A673 (cell line): ENCODE measurements around the gene EMP2. TPM values are rescaled to one million over a fixed set of nuclear protein-coding genes. Genes with fewer than 3 reads are reported as not detected.

Experiments
- BruUV-seq: library from RNA; stranded (reverse); fragments of 400-500 nt; replicated peaks from 2 replicates; lab custom pipeline; 2021; lab: Mats Ljungman, UMichigan
- CTCF ChIA-PET: fragments of 300-600 bp; sonication (Branson Sonifier 250); formaldehyde crosslinking; loops from one replicate; lab custom pipeline; 2022; ENCODE audit warnings: antibody characterized with exemption; lab: Charles Lee
- POLR2A ChIA-PET: fragments of 300-600 bp; sonication (Branson Sonifier 250); formaldehyde crosslinking; loops from one replicate; lab custom pipeline; 2022; ENCODE audit warnings: antibody characterized with exemption; ENCODE audit not compliant: low non-redundant PET; lab: Charles Lee
- DNase-seq: peaks from one replicate; pipeline ENCODE4 v3.0.0-alpha.2; 2015; ENCODE audit warnings: low spot score
- H3K27ac ChIP-seq: fragments of 200-600 bp; sonication (generic); 2 replicates; pipeline ENCODE4 v1.5.1; 2016; ENCODE audit warnings: mixed run types, low read depth, mild to moderate bottlenecking, mixed read lengths, antibody characterized with exemption, low read length; ENCODE audit not compliant: poor library complexity, severe bottlenecking
- H3K27me3 ChIP-seq: fragments of 200-600 bp; sonication (generic); replicated peaks from 2 replicates; pipeline ENCODE4 v1.6.1; 2017; ENCODE audit warnings: mixed run types, low read depth, mild to moderate bottlenecking, mixed read lengths, antibody characterized with exemption, low read length; ENCODE audit not compliant: insufficient read depth, poor library complexity
- H3K36me3 ChIP-seq: fragments of 200-600 bp; sonication (generic); 2 replicates; pipeline ENCODE4 v1.6.1; 2016; ENCODE audit warnings: mixed run types, mild to moderate bottlenecking, mixed read lengths, antibody characterized with exemption, low read length; ENCODE audit not compliant: insufficient read depth, poor library complexity, severe bottlenecking
- H3K4me1 ChIP-seq: fragments of 200-600 bp; sonication (generic); 2 replicates; pipeline ENCODE4 v1.6.1; 2017; ENCODE audit warnings: mixed run types, mild to moderate bottlenecking, mixed read lengths, antibody characterized with exemption, low read length; ENCODE audit not compliant: insufficient read depth, poor library complexity, severe bottlenecking
- H3K4me3 ChIP-seq: fragments of 200-600 bp; sonication (generic); 2 replicates; pipeline ENCODE4 v1.5.1; 2016; ENCODE audit warnings: low read depth, mixed run types, mild to moderate bottlenecking, mixed read lengths, low read length; ENCODE audit not compliant: poor library complexity, severe bottlenecking
- H3K9me3 ChIP-seq: fragments of 200-600 bp; sonication (generic); 2 replicates; pipeline ENCODE4 v1.6.1; 2016; ENCODE audit warnings: mixed run types, low read depth, mild to moderate bottlenecking, mixed read lengths, antibody characterized with exemption, low read length; ENCODE audit not compliant: poor library complexity, severe bottlenecking
- CTCF ChIP-seq: fragments of 300-800, 200-600 bp; sonication (generic); conservative IDR thresholded peaks from 2 replicates; pipeline ENCODE4 v1.5.1; 2017; ENCODE audit warnings: low read depth, mild to moderate bottlenecking, antibody characterized with exemption, low read length, moderate library complexity, mixed read lengths
- EZH2 ChIP-seq: fragments of 200-600 bp; sonication (generic); IDR thresholded peaks from 2 replicates; pipeline ENCODE4 v1.6.1; 2017; ENCODE audit warnings: borderline replicate concordance, low read depth, mild to moderate bottlenecking, mixed read lengths, antibody characterized with exemption, low read length; ENCODE audit not compliant: poor library complexity, severe bottlenecking
- intact Hi-C: fragments of 100-400 bp; cut with micrococcal nuclease; formaldehyde crosslinking; loops from one replicate; pipeline ENCODE4 v1.10.0; 2022; ENCODE audit not compliant: unreplicated experiment
- total RNA-seq: library from RNA; stranded (reverse); gene quantifications from 2 replicates; pipeline ENCODE4 v1.2.3, GENCODE V29; 2021

EMP2 gene
- total RNA-seq, 1 experiment from 2014 or later: 12.9 TPM

- BruUV-seq: no TSS peak
- POLR2A ChIA-PET: no interaction called here
- Histone ChIP-seq H3K27ac (no peak overlapping the region), H3K27me3 (no peaks in the 10 kb centered on the region), H3K4me1 (peaks cover 5% of the 10 kb centered on the region), H3K4me3 (no peak overlapping the region), H3K36me3 (no peaks in the 10 kb centered on the region), H3K9me3 (no peaks in the 10 kb centered on the region)
- no peak for DNase-seq
- intact Hi-C loops: no loop called here
- CTCF ChIA-PET: no interaction called here
- TF ChIP-seq EZH2 (no peak), CTCF (no peak)
These were observed 31.5 kb upstream of the EMP2 start for GRCh38 chr16:10611825-10612342.

- Histone ChIP-seq H3K36me3 (no peaks in the 10 kb centered on the region), H3K27ac (no peak overlapping the region), H3K4me3 (no peak overlapping the region), H3K4me1 (no peaks in the 10 kb centered on the region), H3K27me3 (no peaks in the 10 kb centered on the region), H3K9me3 (no peaks in the 10 kb centered on the region)
- intact Hi-C loops: no loop called here
- ChIA-PET POLR2A (no interaction called here), CTCF (no interaction called here)
- TF ChIP-seq EZH2: no peak
- TF ChIP-seq CTCF: no peak
- BruUV-seq: no TSS peak
- DNase-seq: no peak
These were observed 30.2 kb upstream of the EMP2 start for GRCh38 chr16:10610499-10611184.

- H3K9me3 ChIP-seq: no peaks in the 10 kb centered on the region
- intact Hi-C loops: no loop called here
- TF ChIP-seq CTCF (no peak), EZH2 (no peak)
- BruUV-seq: no TSS peak
- CTCF ChIA-PET: no interaction called here
- no peaks in the 10 kb centered on the region for H3K4me1 ChIP-seq
- no peak overlapping the region for H3K4me3 ChIP-seq
- H3K27me3 ChIP-seq: no peaks in the 10 kb centered on the region
- no peak for DNase-seq
- no peaks in the 10 kb centered on the region for H3K36me3 ChIP-seq
- no peak overlapping the region for H3K27ac ChIP-seq
- POLR2A ChIA-PET: interaction anchor here (0.6 kb wide), 1 partner anchor 100 kb away, joined by 3 read pairs; no protein-coding TSS in a partner anchor
These were observed 29.0 kb upstream of the EMP2 start for GRCh38 chr16:10609402-10609774.
